ENCODE results near the gene ANKFN1.

DNA sequence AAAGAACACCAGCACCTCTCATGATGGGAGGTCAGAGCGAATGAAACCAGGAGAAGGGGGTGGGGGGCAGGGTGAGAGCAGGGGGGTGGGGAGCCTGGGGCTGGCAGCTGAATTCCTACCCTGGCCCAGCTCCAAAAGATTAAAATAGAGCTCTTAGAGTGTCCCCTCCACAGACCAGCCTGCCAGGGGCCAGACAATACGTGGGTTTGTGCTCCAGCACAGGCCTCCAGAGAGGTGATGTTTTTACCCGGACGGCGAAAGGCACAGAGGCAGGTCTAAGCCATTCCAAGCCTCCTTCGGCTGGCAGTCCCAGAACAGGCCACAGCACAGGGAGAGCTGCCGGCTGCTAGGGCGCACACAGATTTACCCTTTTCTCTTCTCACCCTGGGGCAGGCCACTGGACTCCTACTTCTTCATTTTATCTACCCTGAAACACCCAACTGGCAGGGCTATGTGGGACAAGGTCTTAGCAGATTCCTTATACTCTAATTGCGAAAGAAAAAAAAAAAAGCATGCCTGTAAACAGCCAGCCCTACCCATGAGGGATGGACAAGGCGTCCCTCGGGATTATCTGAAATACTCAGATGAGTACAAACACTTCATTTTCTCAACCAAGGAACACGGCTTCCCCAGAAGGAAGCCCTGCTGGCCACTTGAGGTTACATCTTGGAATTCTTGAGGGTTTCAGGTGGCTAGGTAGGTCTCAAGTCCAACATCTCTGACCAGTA is 368.3 kb downstream of the ANKFN1 start:
- TF ChIP-seq, protein P1, sequence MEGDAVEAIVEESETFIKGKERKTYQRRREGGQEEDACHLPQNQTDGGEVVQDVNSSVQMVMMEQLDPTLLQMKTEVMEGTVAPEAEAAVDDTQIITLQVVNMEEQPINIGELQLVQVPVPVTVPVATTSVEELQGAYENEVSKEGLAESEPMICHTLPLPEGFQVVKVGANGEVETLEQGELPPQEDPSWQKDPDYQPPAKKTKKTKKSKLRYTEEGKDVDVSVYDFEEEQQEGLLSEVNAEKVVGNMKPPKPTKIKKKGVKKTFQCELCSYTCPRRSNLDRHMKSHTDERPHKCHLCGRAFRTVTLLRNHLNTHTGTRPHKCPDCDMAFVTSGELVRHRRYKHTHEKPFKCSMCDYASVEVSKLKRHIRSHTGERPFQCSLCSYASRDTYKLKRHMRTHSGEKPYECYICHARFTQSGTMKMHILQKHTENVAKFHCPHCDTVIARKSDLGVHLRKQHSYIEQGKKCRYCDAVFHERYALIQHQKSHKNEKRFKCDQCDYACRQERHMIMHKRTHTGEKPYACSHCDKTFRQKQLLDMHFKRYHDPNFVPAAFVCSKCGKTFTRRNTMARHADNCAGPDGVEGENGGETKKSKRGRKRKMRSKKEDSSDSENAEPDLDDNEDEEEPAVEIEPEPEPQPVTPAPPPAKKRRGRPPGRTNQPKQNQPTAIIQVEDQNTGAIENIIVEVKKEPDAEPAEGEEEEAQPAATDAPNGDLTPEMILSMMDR (IDR thresholded peaks at IDR 0.05; ENCODE audit: insufficient read depth, low read length, poor library complexity, severe bottlenecking), result no peak
- no peak for TF ChIP-seq EZH2phosphoT487 (conservative IDR thresholded peaks at IDR 0.05; ENCODE audit: low read length)

All from SU-DHL-6 (cell line).